GM21360 (cell line): ENCODE results near the gene FOXP4.

Experiments used
- ATAC-seq: cut with Tn5 transposase; IDR thresholded peaks from one replicate; pipeline ENCODE4 v1.9.1; 2021; ENCODE audit warnings: mild to moderate bottlenecking, moderate library complexity; ENCODE audit not compliant: unreplicated experiment

FOXP4 gene

DNA sequence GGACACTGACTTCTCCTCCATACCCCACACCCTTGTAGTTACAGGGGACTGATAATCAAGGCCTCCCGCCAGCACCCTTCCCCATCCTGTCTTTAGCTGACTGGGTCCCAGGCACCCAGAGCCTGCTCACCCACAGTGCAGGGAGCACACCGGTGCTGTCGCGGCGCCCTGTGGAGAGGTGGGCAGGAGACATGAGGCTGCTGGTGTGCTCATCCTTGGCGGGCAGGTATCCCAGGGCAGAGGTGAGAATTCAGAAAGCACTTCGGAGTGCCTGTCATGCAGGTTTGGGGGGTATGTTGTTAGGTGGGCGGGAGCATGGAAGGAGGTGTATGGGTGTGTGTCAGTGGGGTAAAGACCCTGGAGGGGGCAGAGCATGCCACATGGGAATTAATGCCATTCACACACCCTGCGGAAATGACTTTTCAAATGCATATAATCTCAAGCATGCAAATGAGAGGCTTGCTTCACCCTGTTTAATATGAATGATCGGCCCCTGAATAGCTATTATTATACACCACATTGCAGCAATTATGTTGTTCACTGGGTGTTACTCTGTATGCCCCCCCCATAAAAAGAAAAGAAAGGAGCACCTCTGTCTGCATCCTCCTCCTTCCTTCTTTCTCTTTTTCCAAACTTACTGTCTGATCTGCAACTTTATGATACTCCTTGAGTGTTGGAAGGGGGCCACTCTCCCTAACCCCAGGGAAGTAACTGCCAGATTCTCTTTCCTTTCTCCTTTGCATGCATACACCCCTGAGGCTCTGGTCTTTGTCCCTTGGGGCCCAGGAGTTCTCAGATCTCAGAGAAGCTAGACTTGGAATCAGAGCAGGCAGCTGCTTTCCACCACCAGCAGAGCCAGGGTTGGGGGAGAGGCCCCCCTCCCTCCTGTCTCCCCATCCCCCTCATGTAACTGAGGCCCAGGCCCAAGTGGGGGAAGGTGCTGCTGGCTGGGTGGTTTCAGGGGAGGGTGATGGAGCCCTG is 16.0 kb downstream of the FOXP4 start:
- no peak for ATAC-seq

- no peak for ATAC-seq
Observed at GRCh38 chr6:41563060-41563776, 17.0 kb downstream of the FOXP4 start.

GRCh38 chr6:41564448-41565142 is 18.4 kb downstream of the FOXP4 start:
- ATAC-seq, result no peak

DNA sequence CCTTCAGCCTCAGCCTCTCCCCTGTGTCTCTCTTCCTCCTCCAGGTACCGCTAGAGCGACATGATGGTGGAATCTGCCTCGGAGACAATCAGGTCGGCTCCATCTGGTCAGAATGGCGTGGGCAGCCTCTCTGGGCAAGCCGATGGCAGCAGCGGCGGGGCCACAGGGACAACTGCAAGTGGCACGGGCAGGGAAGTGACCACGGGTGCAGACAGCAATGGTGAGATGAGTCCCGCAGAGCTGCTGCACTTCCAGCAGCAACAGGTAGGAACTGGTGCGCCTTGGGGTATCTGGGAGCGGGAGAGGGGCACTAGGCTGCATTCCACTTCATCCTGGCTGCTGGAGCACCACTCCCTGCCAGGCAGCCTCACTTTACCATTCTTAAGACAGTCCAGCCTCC is 19.5 kb downstream of the FOXP4 start:
- no peak for ATAC-seq

DNA sequence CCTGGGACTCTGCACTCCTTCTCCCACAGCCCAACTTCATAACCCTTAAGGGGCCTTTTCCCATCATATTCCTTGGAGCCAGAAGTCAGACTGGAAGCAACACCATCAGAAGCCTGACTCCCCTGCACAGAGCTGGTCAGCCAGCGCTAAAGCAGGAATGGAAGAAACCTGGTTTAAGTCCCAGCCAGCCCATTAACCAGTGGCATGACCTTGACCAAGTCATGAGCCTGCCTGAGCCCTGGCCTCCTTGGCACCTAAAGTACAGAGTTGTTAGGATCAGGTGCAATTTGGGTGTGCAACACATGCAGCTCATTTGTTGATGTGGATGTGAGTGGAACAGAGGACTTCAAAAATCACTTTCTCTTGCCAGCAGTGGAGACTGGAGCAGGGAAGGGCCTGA is 20.8 kb downstream of the FOXP4 start:
- no peak for ATAC-seq

DNA sequence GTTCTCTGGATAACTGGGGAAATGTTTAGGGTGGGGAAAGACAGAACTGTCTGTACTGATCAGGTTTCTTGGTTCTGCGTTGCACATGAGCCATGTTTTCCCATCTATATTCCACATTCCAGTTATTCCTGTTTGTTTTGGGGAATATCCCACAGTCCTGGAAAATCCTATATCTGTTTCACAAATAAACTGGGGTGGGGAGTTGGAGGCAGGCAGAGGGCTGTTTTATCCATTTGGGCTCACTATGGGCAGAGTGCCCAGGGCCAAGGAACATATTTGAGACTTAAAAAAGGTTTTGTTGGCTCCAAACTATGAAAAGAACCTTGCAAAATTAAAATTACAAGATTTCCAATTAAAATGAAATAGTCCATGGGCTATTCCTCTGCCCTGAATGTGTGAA is 21.5 kb downstream of the FOXP4 start:
- ATAC-seq, result no peak

DNA sequence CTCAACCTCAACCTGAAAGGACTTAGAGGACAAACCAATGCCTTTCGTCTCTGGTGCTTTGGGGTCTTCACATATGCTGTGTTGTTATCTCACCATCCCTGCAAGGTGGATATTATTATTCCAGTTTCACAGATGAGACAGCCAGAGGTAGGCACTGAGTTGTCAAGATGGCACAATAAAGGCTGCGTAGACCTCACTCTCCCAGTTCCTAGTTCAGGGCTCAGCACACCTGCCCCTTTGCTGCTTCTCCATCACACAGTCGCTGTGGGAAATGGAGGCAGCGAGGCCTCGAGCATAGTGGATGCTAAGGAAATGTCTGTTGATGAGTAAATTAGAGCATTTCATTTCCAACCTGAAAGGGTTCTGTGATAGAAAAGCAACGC is 22.0 kb downstream of the FOXP4 start:
- ATAC-seq, result no peak

DNA sequence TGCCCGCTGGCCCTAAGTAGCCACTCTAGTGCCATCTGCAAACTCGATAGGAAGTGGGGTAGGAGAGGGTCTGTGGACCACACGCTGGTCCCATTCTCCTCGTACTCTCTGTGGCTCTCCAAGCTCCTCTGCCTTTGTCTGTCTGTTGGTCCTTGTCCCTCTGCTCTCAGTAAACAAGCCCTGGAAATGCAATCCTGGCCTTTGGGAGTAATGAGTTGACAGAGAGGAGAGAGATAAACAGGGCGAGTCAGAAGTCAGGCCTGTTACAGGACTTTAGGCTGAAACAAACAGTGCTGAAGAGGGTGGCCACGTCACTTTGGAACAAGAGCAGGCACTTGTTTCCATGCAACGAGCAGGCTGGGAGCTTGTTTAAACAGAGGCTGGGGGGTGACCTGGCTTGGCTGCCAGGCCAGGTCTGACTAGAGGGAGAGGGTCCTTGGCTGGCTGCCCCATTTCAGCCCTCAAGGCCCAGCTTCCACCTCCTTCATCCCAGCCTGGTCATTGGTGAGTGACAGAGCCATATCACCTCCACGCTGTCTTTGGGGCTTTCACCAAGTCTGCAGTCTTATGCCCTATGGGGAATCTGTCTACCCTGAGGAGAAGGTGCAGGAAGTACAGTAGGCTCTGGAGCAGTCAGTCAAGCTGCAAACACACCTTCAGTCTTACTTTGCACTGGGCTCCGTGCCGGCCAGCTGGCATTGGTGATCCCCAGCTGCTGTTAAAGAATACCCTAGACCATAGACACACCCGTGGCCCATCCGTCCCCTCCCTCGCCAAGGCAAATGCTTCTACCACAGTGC is 22.6 kb downstream of the FOXP4 start:
- ATAC-seq, result no peak

- ATAC-seq, result no peak
Observed at GRCh38 chr6:41570259-41570615, 24.1 kb downstream of the FOXP4 start.

- ATAC-seq, result no peak
Observed at GRCh38 chr6:41571021-41571780, 25.0 kb downstream of the FOXP4 start.

GRCh38 chr6:41572613-41573012 is 26.4 kb downstream of the FOXP4 start:
- no peak for ATAC-seq

DNA sequence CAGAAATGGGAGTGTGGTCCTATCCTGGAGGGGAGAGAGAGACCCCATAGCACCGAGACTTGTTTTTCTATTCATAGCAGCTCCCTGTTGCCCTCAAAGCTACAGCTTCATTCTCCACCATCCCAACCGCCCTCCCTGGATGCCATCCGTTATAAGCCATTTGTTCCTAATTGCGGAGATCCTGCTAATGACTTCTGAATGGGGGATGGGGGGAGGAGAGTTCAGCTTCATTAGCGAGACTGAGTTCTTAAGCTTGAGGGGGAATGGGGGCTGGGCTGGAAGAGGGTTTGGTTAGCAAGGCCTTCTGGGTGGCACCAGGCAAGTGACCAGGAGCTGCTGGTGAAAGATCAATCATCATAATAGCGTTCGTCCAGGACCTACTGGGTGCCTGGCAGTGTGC is 27.1 kb downstream of the FOXP4 start:
- no peak for ATAC-seq

DNA sequence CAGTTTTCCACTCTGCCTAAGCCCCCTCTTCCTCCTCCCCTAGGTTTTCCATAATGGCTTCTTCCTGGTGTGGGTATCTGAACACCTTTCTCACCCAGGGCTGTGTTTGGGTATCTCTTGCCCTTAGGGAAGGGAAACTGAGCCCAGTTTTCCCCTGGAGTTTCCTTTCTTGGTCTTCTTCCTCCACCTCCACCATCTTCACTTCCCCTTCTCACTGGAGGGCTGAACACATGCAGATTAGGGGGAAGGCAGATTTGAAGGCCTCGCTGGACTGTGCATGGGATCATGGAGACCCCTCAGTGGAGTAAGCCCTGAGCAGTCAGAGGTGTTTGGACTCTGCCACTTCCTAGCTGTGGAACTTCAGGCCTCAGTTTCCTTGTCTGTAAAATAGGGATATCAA is 27.8 kb downstream of the FOXP4 start:
- ATAC-seq, result no peak

- ATAC-seq, result no peak
Observed at GRCh38 chr6:41575598-41575997, 29.4 kb downstream of the FOXP4 start.

GRCh38 chr6:41576667-41577066 is 30.5 kb downstream of the FOXP4 start:
- ATAC-seq, result no peak

GRCh38 chr6:41577356-41578216 is 31.4 kb downstream of the FOXP4 start:
- no peak for ATAC-seq

- ATAC-seq, result no peak
Observed at GRCh38 chr6:41578217-41579087, 32.3 kb downstream of the FOXP4 start.

- ATAC-seq, result no peak
Observed at GRCh38 chr6:41579088-41579610, 33.0 kb downstream of the FOXP4 start.
